CD4-positive, alpha-beta T cell (primary cell): ENCODE measurements around the gene SNX24. TPM values are rescaled to one million over a fixed set of nuclear protein-coding genes. Genes with fewer than 3 reads are reported as not detected.
"Not testable (repeated sequence)": the region's sequence is repeated elsewhere in the genome, so short reads cannot be mapped to it uniquely, and the experiment has no call there.

Experiments
- ATAC-seq: fragments of 200-7000 bp; cut with Tn5 transposase; one replicate; pipeline ENCODE4 v1.10.0; 2022; ENCODE audit warnings: mild to moderate bottlenecking; ENCODE audit not compliant: poor library complexity
- CTCF ChIA-PET: fragments of 350-600 bp; sonication (Branson Sonifier 250); formaldehyde crosslinking; loops from one replicate; lab custom pipeline; 2021; ENCODE audit warnings: antibody characterized with exemption, inconsistent platforms; lab: Charles Lee
- POLR2A ChIA-PET: fragments of 350-600 bp; sonication (Branson Sonifier 250); formaldehyde crosslinking; loops from one replicate; lab custom pipeline; 2021; ENCODE audit warnings: antibody characterized with exemption, inconsistent platforms; lab: Charles Lee
- DNase-seq, 14 experiments: peaks; one replicate each; pipeline ENCODE4 v3.0.0-alpha.2; 2013 to 2020; ENCODE audit warnings: mixed read lengths in 2 of 14
- H3K27ac ChIP-seq, 2 donors: one replicate each; pipeline versions ENCODE4 v1.5.1 to v1.7.0; 2013; ENCODE audit warnings: low read length in 2 of 2, low read depth in 1 of 2, mild to moderate bottlenecking in 1 of 2
- H3K27me3 ChIP-seq, 2 experiments: 1 replicate in 1 of 2; 2 replicates in 1 of 2; pipeline versions ENCODE4 v1.6.1 to v1.7.0; 2013; ENCODE audit warnings: low read length in 2 of 2, control low read depth in 1 of 2, mild to moderate bottlenecking in 1 of 2, moderate library complexity in 1 of 2; ENCODE audit not compliant: insufficient read depth in 2 of 2, control insufficient read depth in 1 of 2
- H3K36me3 ChIP-seq: one replicate; pipeline ENCODE4 v1.6.1; 2013; ENCODE audit warnings: low read length, control low read depth; ENCODE audit not compliant: insufficient read depth
- H3K4me1 ChIP-seq: one replicate; pipeline ENCODE4 v1.6.1; 2013; ENCODE audit warnings: low read length, control low read depth; ENCODE audit not compliant: insufficient read depth
- H3K4me3 ChIP-seq: one replicate; pipeline ENCODE4 v1.5.1; 2013; ENCODE audit warnings: mild to moderate bottlenecking, low read length, moderate library complexity
- H3K9me3 ChIP-seq, 2 experiments: 1 replicate in 1 of 2; 2 replicates in 1 of 2; pipeline versions ENCODE4 v1.6.1 to v1.7.0; 2013; ENCODE audit warnings: low read length in 2 of 2, mild to moderate bottlenecking in 2 of 2, control low read depth in 1 of 2, moderate library complexity in 1 of 2; ENCODE audit not compliant: control insufficient read depth in 1 of 2, insufficient read depth in 1 of 2
- H3K27ac Mint-ChIP-seq: one replicate; pipeline ENCODE4 v1.8.0; 2020; ENCODE audit warnings: mixed read lengths
- H3K27me3 Mint-ChIP-seq: one replicate; pipeline ENCODE4 v1.8.0; 2021; ENCODE audit warnings: mixed read lengths
- H3K36me3 Mint-ChIP-seq: one replicate; pipeline ENCODE4 v1.8.0; 2021; ENCODE audit warnings: low read depth, mixed read lengths
- H3K4me1 Mint-ChIP-seq: one replicate; pipeline ENCODE4 v1.8.0; 2021; ENCODE audit warnings: low read depth, mixed read lengths
- H3K4me3 Mint-ChIP-seq: one replicate; pipeline ENCODE4 v1.8.0; 2020; ENCODE audit warnings: mild to moderate bottlenecking, mixed read lengths
- H3K9me3 Mint-ChIP-seq: one replicate; pipeline ENCODE4 v1.8.0; 2020; ENCODE audit warnings: mixed read lengths
- CTCF ChIP-seq: fragments of 200-600 bp; IDR thresholded peaks from one replicate; pipeline ENCODE4 v1.8.0; 2022; ENCODE audit warnings: antibody characterized with exemption, mild to moderate bottlenecking
- intact Hi-C, 2 experiments: fragments of 100-400 bp; cut with DNase I in 1 of 2; cut with micrococcal nuclease in 1 of 2; formaldehyde crosslinking; loops; one replicate each; pipeline versions ENCODE4 v1.15.1 to v1.9.0; 2023 to 2025; cut with DNase I, micrococcal nuclease
- total RNA-seq, 174 experiments: library from RNA in 2 of 174; stranded (reverse) in 2 of 174; gene quantifications; one replicate each; pipeline ENCODE4 v1.2.3 and lab custom pipeline; 2021 to 2026

The SNX24 gene
- total RNA-seq, 2 experiments from 2014 or later: 2.3 to 3.0 TPM

DNA sequence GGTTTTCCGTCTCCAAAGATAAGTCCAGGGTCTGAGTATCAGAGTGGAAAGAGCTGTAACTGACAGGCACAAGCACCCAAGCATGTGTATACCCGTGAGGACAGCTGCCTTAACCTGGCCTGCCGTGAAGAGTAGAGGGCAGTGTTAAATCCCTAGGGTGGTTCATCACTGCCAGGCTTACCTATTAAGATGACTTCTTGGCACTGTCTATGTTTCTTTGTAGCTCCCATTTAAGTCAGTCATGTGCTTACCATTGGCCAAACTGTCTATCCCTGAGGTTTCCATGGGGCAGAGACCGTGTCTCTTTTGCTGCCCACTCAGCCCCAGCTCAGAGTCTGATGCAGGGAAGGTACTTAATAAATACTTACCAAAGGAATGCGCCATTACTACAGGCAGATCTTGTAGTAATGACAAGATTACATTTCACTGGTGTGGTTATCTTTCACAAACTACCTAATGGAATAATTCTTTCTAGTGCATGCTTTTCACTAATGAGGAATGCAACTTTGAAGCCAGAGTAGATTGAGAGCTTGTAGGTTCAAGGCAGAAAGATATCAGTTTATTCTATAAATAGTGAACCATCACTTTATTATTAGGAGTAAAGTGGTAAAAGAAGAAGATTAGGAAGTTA lies 64.2 kb downstream of the SNX24 start:
- H3K4me1 Mint-ChIP-seq: no peaks in the 10 kb centered on the region
- TF ChIP-seq CTCF: no peak

GRCh38 chr5:122913436-122913835 lies 68.0 kb downstream of the SNX24 start:
- H3K27me3 ChIP-seq, H3K36me3 ChIP-seq, H3K9me3 ChIP-seq, DNase-seq, intact Hi-C loops, H3K27me3 Mint-ChIP-seq, H3K4me3 ChIP-seq, H3K4me3 Mint-ChIP-seq, H3K4me1 Mint-ChIP-seq, H3K9me3 Mint-ChIP-seq, POLR2A ChIA-PET, CTCF ChIA-PET, H3K27ac Mint-ChIP-seq, H3K4me1 ChIP-seq, H3K27ac ChIP-seq, ATAC-seq, H3K36me3 Mint-ChIP-seq: not testable (repeated sequence)

More for the DNA sequence above, 64.2 kb downstream of the SNX24 start:
- Histone ChIP-seq H3K27me3 (no peaks in the 10 kb centered on the region), H3K36me3 (no peaks in the 10 kb centered on the region), H3K27ac (no peak overlapping the region), H3K4me1 (no peaks in the 10 kb centered on the region), H3K9me3 (peaks cover 0 to 6% of the 10 kb centered on the region in 2 experiments), H3K4me3 (no peak overlapping the region)
- H3K4me3 Mint-ChIP-seq: no peak overlapping the region
- ChIA-PET POLR2A (no interaction called here), CTCF (no interaction called here)
- H3K36me3 Mint-ChIP-seq: no peaks in the 10 kb centered on the region
- no peaks in the 10 kb centered on the region for H3K27me3 Mint-ChIP-seq
- H3K27ac Mint-ChIP-seq: no peak overlapping the region
- no peaks in the 10 kb centered on the region for H3K9me3 Mint-ChIP-seq
- ATAC-seq (no peak), DNase-seq (no peak)
- intact Hi-C loops: no loop called here

- ChIA-PET POLR2A (no interaction called here), CTCF (no interaction called here)
- no peaks in the 10 kb centered on the region for H3K4me1 Mint-ChIP-seq
- no peak overlapping the region for H3K27ac Mint-ChIP-seq
- intact Hi-C loops: no loop called here
- H3K4me1 ChIP-seq: no peaks in the 10 kb centered on the region
- H3K27me3 ChIP-seq: no peaks in the 10 kb centered on the region
- H3K27me3 Mint-ChIP-seq: no peaks in the 10 kb centered on the region
- no peak overlapping the region for H3K4me3 Mint-ChIP-seq
- H3K36me3 Mint-ChIP-seq: peaks cover 4% of the 10 kb centered on the region
- no peaks in the 10 kb centered on the region for H3K9me3 Mint-ChIP-seq
- DNase-seq: no peak
- no peak overlapping the region for H3K4me3 ChIP-seq
- H3K9me3 ChIP-seq: peaks cover 0 to 6% of the 10 kb centered on the region in 2 experiments
- no peaks in the 10 kb centered on the region for H3K36me3 ChIP-seq
- ATAC-seq: no peak
- TF ChIP-seq CTCF: no peak
- no peak overlapping the region for H3K27ac ChIP-seq
Measured at GRCh38 chr5:122915717-122916461, 70.5 kb downstream of the SNX24 start.
